ENCODE data around the gene MS4A13.

MS4A13 gene, protein sequence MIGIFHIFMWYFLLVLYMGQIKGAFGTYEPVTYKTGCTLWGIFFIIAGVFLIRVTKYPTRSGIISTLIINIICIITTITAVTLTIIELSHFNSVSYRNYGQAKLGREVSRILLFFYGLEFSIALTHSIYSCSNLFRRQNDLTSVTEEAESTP

DNA sequence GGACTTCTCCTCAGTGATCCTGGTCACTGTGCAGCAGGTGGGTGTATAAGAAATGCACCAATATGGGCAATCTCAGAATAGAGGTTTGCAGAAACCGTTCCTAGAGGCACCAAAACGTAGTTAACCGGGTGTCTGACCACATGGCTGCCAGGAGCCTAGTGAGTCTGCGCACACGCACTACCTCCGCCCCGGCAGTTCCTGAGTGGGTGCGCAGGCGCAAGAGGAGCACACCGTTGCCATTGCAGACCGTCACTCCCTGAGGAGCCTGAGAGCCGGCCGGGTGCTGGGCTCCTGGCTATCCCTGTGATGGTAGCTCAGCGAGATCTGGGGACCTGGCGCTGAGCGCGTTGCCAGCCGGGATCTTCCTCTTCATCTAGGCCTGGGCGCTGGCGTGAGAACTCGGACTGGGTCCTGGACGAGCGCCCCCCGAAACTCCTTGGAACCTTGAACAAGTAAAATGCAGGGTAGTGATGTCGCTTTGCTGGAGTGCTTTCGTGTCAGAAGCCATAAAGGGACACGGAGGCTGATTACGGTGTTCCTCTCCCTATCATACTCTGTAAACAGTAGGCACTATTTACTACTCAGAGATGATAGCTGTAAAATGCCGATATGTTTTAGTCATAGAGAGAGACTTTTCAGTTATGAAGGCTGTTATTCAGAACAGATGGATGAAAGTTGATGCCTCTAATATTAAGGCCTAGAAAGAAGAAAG lies at the start of gene MS4A13:
MS4A13 (plus strand) TSS at position 249 of the 712 bp plus-strand sequence. CDS start 2,692 bp downstream, outside the sequence.
- DNase-seq (ENCODE audit: low read depth, low spot score): no peak
- H3K4me3 ChIP-seq (ENCODE audit: low read depth, low read length): no peak within 1 kb of the TSS
- TF ChIP-seq, protein P1, sequence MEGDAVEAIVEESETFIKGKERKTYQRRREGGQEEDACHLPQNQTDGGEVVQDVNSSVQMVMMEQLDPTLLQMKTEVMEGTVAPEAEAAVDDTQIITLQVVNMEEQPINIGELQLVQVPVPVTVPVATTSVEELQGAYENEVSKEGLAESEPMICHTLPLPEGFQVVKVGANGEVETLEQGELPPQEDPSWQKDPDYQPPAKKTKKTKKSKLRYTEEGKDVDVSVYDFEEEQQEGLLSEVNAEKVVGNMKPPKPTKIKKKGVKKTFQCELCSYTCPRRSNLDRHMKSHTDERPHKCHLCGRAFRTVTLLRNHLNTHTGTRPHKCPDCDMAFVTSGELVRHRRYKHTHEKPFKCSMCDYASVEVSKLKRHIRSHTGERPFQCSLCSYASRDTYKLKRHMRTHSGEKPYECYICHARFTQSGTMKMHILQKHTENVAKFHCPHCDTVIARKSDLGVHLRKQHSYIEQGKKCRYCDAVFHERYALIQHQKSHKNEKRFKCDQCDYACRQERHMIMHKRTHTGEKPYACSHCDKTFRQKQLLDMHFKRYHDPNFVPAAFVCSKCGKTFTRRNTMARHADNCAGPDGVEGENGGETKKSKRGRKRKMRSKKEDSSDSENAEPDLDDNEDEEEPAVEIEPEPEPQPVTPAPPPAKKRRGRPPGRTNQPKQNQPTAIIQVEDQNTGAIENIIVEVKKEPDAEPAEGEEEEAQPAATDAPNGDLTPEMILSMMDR (IDR thresholded peaks at IDR 0.05; ENCODE audit: low read depth, low read length): no peak
- in situ Hi-C loops (cut with HindIII; ENCODE audit: low sequenced_read_pairs): no loop called here

DNA sequence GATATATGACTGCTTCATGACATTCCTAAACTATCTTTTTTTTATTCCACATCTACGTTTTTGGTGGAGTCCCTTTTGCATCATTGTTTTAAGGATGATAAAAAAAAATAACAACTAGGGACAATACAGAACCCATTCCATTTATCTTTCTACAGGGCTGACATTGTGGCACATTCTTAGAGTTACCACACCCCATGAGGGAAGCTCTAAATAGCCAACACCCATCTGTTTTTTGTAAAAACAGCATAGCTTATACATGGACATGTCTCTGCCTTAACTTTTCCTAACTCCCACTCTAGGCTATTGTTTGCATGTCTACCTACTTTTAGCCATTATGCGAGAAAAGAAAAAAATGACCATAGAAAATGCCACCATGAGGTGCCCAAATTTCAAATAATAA lies 46.4 kb upstream of the MS4A13 start:
- H3K4me3 ChIP-seq (ENCODE audit: low read depth, low read length): no peak overlapping the region
- no peak for DNase-seq (ENCODE audit: low read depth, low spot score)
- TF ChIP-seq, protein P1 (IDR thresholded peaks at IDR 0.05; ENCODE audit: low read depth, low read length): no peak
- in situ Hi-C loops (cut with HindIII; ENCODE audit: low sequenced_read_pairs): no loop called here

DNA sequence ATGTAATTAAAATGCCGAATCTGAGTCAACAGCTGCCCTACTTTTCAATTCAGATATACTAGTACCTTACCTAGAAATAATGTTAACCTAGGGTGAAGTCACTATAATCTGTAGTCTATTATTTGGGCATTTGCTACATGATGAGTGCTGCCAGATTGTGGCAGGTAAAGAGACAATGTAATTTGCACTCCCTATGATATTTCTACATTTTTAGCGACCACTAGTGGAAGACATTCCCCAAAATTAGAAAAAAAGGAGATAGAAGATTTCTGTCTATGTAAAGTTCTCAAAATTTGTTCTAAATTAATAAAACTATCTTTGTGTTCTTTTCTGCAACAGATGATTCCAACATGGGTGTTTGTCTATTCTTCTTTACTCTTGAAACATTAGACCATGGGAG lies 45.5 kb upstream of the MS4A13 start:
- TF ChIP-seq, protein P1 (IDR thresholded peaks at IDR 0.05; ENCODE audit: low read depth, low read length): no peak
- in situ Hi-C loops (cut with HindIII; ENCODE audit: low sequenced_read_pairs): no loop called here
- no peak for DNase-seq (ENCODE audit: low read depth, low spot score)
- no peak overlapping the region for H3K4me3 ChIP-seq (ENCODE audit: low read depth, low read length)

DNA sequence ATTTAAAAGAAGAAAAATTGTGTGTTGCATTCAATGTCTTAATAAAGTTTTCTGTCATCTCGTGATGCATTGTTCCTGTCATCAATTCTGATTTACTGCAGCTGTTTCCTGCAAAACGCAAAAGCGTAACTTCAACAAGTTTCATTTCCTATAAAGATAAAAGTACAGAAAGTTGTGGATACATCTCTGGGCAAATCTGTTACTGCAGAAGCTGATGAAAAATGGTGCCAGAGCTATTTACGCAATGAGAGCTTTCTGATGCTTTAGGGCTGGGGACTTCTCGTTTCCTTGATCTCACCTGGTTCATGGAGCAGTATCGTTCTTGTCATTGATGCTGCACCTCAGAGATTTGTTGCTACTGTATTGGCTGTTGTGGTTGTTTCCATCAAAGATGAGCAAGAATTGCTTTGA lies 38.2 kb upstream of the MS4A13 start:
- no peak overlapping the region for H3K4me3 ChIP-seq (ENCODE audit: low read depth, low read length)
- TF ChIP-seq, protein P1 (IDR thresholded peaks at IDR 0.05; ENCODE audit: low read depth, low read length): no peak
- DNase-seq (ENCODE audit: low read depth, low spot score): no peak
- in situ Hi-C loops (cut with HindIII; ENCODE audit: low sequenced_read_pairs): no loop called here

- TF ChIP-seq, protein P1 (IDR thresholded peaks at IDR 0.05; ENCODE audit: low read depth, low read length): no peak
- in situ Hi-C loops (cut with HindIII; ENCODE audit: low sequenced_read_pairs): no loop called here
- no peak for DNase-seq (ENCODE audit: low read depth, low spot score)
- H3K4me3 ChIP-seq (ENCODE audit: low read depth, low read length): no peak overlapping the region
Measured at GRCh38 chr11:60482361-60482760, 32.8 kb upstream of the MS4A13 start.

GRCh38 chr11:60485987-60486386 lies 29.2 kb upstream of the MS4A13 start:
- no peak overlapping the region for H3K4me3 ChIP-seq (ENCODE audit: low read depth, low read length)
- no peak for DNase-seq (ENCODE audit: low read depth, low spot score)
- in situ Hi-C loops (cut with HindIII; ENCODE audit: low sequenced_read_pairs): no loop called here
- TF ChIP-seq, protein P1 (IDR thresholded peaks at IDR 0.05; ENCODE audit: low read depth, low read length): no peak
